CD4-positive, alpha-beta T cell treated with Interleukin-15 for 4 hours (primary cell): ENCODE results near the gene ZNF808.
"Not testable (repeated sequence)": the region's sequence is repeated elsewhere in the genome, so short reads cannot be mapped to it uniquely, and the experiment has no call there.

Experiments
- DNase-seq: peaks from one replicate; pipeline ENCODE4 v3.0.0-alpha.2; 2020; ENCODE audit warnings: low spot score

ZNF808 gene

DNA sequence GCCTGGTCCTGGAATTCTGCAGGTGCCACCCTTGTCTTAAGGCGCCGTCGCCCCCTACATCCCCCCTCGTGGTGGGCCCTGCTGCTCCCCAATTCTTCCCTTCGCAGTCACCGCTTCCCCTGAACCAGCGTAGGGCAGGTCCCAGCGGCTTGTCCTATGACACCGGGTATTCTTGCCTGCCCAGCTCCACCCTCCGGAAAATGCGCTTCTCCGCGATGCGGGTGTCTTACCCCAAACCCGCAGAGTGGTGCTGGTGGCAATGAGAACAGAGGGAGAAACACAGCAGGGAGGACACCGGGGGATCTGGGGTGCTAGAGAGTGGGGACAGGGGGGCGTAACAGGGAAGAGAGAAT is 9.0 kb downstream of the ZNF808 start:
- DNase-seq, result peak; percentile 20

DNA sequence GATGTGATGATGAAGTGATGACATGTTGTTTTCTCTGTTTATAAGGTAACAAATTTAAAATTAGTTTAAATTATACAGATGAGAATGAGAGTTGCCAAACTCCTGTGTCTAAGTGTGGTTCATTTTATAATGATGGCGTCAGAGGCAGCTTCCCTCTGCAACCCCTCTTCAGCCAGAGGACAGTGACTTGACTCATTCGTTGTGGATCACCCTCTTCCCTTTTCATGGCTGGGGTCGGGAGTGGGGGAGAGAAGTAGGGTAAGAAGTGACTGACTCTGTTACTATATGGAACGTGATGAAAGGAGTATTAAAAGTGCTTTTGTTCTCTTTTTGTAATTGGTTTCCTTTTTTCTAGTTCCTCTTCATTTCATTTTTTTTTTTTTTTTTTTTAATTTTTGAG is 11.3 kb downstream of the ZNF808 start:
- not testable (repeated sequence) for DNase-seq

DNA sequence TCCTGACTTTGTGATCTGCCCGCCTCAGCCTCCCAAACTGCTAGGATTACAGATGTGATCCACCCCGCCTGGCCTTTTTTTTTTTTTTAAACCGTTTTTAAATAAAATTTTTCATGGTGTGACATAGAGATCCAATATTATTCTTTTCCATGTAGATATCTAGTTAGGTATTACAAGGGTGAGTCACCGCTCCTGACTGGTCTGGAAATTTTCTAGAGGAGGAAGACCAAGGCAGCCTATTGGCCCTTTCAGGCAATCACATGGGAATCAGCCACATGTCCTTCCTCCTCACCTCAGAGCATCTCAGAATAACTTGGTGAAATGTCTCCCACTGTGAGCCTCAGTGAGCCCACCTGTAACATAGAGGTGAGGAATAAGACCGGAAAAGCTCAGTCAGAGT is 13.7 kb downstream of the ZNF808 start:
- DNase-seq, result not testable (repeated sequence)

DNA sequence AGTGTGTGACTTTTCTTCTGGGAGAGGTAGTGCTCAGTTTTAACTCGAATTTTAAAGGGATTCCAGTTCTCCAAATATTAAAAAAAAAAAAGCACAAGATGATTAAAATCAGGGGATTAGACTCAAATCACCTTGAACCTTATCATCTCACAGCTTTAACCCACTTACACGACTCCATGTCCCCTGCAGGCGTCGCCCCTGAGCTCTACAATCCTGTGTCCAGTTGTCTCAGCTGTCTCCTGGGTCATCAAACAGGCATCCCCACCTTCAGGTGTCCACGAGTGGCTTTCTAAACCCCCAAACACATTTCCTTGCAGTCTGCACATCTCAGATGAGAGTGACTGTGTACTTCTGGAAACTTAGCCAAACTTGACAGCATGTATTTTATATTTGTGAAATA is 14.1 kb downstream of the ZNF808 start:
- DNase-seq, result no peak

DNA sequence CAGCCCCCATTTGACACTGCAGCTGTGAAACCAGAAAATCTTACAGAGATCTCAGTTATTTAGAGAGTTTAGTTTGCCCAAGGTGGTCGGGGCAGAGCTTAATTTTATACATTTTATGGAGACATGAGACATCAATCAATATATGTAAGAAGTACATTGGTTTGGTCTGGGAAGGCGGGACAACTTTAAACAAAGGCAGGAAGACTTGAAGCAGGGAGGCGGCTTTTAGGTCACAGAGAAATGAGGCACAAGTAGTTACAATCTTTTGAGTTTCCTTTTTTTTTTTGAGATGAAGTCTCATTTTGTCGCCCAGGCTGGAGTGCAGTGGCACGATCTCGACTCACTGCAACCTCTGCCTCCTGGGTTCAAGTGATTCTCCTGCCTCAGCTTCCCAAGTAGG is 15.1 kb downstream of the ZNF808 start:
- DNase-seq, result not testable (repeated sequence)

DNA sequence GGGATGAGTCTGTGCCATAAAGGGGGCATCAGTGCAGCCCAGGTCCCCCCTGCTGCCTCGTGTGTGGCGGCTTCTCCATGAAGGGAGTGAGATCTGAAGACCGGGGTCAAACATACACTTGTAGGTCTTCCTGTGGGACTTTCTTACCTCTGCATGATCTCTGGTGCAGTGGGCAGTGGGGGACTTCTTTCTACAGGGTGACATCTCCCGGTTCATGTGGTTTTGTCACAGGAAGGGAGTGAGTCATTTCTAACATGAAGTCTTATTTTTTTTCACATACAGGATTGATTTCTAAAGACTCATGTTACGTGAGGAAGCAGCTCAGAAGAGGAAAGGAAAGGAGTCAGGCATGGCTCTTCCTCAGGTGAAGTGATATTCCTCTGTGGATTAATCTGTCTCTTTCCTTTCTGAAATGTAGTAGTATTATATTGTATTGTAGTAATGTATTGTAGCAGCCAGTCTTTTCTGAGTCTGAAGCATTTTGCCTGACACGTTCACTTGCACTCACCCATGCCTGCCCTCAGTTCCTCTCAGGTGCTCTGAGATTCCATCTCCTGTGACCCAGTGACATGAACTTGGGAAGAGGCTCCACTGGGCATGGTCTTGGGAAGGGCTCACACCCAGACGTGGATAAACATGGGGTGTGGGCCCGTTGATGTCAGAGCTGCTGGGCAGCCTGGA is 15.7 kb downstream of the ZNF808 start:
- DNase-seq, result peak; percentile 49

DNA sequence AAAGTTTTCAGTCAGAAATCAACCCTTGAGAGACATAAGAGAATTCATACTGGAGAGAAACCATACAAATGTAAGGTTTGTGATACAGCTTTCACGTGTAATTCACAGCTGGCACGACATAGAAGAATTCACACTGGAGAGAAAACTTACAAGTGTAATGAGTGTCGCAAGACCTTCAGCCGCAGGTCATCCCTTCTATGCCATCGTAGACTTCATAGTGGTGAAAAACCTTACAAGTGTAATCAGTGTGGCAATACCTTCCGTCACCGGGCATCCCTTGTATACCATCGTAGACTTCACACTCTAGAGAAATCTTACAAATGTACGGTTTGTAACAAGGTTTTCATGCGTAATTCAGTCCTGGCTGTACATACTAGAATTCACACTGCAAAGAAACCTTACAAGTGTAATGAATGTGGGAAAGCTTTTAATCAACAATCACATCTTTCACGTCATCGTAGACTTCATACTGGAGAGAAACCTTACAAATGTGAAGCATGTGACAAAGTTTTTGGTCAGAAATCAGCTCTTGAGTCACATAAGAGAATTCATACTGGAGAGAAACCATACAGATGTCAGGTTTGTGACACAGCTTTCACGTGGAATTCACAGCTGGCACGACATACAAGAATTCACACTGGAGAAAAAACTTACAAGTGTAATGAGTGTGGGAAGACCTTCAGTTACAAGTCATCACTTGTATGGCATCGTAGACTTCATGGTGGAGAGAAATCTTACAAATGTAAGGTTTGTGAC is 26.9 kb downstream of the ZNF808 start:
- DNase-seq, result no peak

DNA sequence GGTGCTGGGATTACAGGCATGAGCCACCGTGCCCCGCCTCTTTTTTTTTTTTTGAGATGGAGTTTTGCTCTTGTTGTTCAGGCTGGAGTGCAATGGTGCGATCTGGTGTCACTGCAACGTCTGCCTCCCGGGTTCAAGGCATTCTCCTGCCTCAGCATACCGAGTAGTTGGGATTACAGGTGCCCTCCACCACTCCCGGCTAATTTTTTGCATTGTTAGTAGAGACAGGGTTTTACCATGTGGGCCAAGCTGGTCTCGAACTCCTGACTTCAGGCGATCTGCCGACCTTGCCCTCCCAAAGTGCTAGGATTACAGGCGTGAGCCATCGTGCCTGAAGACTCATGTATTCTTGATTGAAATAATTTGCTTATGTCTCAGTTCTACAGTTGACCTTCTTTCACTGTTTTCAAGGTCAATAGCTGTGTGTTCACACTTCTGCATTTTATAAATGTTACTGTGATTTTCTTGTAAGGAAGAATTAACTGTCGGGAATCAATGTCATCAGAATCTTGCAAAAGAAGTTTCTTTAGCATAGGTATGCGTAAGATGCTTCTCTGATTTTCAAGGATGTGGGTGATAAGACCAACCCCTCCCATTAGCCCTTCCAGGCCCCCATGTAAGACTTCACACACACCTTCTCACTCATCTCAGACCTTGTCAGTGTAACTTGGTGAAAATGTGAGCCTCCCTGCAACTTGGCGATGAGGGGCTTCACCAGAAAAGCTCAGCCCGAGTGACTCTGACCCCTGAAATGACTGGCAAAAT is 29.9 kb downstream of the ZNF808 start:
- no peak for DNase-seq

DNA sequence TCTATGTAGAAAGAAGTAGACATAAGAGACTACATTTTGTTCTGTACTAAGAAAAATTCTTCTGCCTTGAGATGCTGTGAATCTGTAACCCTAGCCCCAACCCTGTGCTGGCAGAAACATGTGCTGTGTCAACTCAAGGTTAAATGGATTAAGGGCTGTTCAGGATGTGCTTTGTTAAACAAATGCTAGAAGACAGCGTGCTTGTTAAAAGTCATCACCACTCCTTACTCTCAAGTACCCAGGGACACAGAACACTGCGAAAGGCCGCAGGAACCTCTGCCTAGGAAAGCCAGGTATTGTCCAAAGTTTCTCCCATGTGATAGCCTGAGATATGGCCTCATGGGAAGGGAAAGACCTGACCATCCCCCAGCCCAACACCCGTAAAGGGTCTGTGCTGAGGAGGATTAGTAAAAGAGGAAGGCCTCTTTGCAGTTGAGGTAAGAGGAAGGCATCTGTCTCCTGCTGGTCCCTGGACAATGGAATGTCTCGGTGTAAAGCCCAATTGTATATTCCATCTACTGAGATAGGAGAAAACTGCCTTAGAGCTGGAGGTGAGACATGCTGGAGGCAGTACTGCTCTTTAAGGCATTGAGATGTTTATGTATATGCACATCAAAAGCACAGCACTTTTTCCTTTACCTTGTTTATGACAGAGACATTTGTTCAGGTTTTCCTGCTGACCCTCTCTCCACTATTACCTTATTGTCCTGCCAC is 31.4 kb downstream of the ZNF808 start:
- DNase-seq, result not testable (repeated sequence)

DNA sequence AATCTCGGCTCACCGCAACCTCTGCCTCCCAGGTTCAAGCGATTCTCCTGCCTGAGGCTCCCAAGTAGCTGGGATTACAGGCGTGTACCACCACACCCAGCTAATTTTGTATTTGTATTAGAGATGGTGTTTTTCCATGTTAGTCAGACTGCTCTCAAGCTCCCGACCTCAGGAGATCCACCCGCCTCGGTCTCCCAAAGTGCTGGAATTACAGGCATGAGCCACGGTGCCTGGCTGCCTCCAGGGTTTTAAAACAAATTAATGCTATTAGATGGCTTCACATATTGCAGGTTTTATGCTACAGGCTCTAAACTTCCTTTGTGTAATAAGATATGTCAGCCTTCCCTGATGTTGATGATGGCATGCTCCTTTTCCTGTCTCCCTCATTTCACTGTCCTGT is 34.1 kb downstream of the ZNF808 start:
- DNase-seq, result not testable (repeated sequence)

DNA sequence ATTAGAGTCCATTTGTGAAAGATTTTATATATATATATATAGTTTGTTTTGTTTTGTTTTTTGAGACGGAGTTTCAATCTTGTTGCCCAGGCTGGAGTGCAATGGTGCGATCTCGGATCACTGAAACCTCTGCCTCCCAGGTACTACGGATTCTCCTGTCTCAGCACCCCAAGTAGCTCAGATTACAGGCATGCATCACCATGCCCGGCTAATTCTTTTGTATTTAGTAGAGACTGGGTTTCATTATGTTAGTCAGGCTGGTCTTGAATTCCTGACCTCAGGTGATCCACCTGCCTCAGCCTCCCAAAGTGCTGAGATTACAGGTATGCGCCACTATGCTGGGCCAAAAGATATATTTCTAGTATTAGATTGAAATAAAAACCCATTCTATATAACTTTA is 38.7 kb downstream of the ZNF808 start:
- no peak for DNase-seq

DNA sequence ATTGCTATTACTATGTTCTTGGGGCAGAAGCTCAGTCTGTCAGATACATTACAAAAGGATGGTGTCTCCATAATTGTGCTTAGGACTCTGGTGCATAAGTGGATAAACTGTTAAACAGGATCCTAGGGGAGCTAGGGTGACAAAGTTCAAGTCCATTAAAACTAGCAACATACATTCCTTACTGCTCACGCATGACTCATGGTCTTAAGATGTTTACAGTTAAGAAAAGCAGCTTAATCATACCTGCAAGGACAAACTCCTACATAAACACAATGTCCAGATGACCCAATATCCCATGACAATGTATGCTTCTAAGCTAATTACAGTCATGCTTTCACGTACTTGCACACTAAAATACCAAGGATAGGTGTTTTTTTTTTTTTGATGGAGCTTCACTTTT is 39.1 kb downstream of the ZNF808 start:
- no peak for DNase-seq

DNA sequence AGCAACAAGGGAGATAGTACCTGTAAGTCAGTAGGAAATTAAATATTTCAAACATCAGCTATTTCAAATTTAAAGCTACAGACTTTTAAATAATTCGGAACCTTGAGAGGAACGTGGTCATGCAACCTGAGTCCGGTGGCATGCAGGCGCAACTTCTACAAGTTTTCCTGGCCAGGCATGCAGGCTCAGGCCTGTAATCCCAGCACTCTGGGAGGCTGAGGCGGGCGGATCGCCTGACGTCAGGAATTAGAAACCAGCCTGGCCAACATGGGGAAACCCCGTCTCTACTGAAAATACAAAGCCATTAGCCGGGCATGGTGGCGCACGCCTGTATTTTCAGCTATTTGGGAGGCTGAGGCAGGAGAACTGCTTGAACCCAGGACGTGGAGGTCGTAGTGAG is 40.5 kb downstream of the ZNF808 start:
- no peak for DNase-seq

DNA sequence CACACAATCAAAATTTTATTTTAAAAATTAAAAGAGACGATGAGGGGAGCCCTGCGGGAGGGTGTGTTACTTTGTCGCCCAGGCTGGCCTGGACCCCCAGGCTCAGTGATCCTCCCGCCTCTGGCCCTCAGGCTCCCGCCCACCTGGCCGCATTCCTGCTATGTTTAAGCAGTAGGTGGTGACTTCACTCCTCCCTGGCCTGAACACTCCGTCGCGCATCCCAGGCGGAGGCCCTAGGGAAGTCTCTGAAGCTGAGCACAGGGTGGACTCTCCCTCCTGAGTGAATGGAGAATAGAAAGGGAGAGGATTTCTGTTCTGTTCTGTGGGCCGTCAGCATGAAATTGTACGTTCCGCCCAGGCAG is 42.2 kb downstream of the ZNF808 start:
- DNase-seq, result not testable (repeated sequence)

DNA sequence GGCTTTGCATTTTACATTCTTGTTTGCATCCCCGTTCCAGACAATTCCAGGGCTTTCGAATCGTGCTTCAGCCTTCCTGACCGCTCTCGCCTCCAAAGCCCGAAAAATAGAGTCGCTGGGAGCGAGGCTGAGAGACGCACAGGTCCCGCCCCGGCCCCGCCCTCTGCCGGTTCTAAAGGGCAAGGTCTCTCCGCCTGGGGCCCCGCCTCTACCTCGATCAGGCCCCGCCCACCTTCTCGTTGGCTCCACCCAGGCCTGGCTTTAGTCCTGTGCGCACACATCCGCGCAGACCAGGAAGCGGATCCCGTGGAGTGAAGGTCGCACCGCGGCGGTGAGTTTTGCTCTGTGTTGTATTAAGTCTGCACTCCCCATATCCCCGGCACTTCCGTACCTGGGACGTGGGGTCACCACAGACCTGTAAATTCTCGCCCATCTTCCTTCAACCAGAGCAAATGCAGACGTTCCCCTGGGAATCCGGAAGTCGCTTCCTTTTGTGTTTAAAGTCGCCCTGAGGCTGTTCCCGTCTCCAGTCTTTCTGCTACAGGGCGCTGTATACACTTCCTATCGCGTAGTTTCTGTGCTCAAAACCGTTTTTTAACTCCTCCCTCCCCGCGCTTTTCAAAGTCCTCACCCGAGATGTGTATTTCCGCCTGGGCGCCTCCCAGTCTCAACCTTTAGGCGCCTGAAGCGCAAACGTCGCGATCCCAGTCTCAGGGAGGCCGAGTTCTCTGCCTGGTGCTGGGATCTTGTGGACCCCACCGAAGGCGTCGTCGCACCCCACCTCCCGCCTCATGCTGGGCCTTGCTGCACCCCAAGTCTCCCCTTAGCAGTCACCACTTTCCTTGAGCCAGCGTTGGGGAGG is 42.8 kb downstream of the ZNF808 start, which contains the start of gene ZNF701:
Gene ZNF701, plus strand, starts transcription at position 288 of the 862 bp plus-strand sequence. CDS start 3,861 bp downstream, outside the sequence.
- peak; percentile 95 for DNase-seq

DNA sequence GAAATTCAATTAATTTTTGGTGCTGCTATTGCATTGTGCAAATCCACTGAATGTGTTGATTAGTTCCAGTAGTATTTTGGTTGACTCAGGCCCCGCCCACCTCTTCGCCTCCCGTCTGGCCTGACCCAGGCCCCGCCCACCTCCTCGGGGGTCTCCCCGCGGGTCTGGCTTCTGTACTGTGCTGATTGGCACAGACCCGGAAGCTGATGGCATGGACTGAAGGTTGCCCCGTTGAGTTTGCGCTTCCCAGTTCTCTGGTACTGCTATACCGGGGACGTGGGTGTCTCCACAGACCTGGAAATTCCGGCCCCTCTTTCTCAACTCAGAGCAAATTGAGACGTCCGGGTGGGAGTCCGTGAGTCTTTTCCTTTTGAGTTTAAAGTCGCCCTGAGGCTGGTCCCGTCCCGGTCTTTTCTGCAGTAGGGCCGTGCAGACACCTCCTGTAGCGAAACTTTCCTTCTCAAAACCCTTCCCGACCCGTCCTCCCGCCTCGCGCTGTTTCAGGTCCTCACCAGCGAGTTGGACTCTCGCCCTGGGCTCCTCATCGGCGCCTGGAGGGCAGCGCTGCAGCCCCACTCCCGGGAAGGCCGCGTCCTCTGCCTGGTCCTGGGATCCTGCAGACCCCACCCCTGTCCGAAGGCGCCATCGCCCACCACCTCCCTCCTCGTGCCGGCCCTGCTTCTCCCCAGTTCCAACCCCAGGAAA is 57.4 kb downstream of the ZNF808 start:
- no peak for DNase-seq

DNA sequence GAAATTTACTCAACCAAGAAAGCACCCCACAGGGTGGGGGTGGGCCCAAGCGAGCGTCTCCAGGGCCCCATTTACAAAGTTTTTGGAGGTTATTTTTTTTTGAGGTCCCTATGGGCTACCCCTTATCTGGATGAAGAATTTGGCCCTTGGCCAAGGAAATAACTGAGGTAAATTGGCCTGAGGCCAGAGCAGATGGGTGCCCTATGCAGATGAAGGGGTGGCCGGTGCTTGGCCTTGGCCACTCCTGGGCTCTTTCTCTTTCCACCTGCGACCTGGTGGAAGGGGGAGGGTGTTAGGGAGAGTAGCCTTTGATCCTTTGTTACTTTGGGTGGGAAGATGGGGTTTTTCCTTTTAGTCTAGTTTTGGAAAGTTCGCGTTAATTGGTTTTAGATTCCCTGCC is 58.1 kb downstream of the ZNF808 start:
- no peak for DNase-seq

DNA sequence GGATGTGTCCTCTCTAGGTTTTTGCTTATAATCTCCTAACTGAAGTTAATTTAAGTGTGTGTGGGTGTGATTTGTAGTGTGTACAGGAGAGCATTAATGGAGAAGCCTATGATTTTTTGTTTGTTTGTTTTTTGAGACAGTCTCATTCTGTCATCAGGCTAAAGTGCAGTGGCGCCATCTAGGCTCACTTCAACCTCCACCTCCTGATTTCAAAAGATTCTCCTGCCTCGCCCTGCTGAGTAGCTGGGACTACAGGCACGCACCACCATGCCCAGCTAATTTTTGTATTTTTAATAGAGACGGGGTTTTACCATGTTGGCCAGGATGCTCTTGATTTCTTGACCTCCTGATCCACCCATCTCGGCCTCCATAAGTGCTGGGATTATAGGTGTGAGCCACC is 63.3 kb downstream of the ZNF808 start:
- DNase-seq, result no peak

DNA sequence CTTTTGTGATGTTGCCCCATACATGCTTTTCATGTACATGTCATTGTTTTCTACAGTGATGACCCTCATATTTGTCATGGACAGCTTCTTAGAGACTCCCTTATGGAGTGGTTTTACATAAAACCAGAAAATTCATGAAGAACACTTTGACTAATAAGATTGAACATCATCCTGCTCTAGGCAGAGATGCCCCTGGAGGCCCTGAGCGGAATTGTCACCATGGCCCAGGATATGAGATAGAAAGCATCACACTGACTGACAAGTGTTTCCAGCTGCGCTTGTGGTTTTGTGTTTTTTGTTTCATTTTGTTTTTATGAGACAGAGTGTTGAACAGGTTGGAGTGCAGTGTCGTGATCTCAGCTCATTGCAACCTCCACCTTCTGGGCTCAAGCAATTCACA is 64.8 kb downstream of the ZNF808 start:
- DNase-seq, result no peak

DNA sequence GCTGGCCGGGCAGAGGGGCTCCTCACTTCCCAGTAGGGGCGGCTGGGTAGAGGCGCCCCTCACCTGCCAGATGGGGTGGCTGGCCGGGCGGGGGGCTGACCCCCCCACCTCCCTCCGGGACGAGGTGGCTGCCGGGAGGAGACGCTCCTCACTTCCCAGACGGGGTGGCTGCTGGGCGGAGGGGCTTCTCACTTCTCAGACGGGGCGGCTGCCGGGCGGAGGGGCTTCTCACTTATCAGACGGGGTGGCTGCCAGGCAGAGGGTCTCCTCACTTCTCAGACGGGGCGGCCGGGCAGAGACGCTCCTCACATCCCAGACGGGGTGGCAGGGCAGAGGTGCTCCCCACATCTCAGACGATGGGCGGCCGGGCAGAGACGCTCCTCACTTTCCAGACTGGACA is 66.0 kb downstream of the ZNF808 start:
- not testable (repeated sequence) for DNase-seq

DNA sequence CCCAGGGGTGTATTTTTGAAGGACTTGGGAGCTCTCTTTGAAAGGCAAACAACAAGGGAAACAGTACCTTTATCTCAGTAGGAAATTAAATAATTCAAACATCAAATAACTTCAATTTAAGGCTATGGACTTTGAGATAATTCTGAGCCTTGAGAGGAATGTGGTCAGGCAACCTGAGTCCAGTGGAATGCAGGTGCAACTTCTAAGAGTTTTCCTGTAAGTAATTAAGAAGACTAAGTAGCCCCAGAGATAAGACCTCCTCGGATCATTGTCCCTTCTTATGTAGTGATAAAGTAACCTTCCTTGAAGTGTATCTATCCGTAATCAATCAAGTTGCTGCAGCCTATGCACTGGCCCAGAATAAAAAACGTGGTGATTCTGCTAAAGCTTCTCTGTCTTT is 71.8 kb downstream of the ZNF808 start:
- DNase-seq, result no peak
